Lower leg skin (tissue), 3 donors: ENCODE results near the gene GPC5.

Experiments used
- CTCF ChIP-seq, 3 donors: fragments of 450-650 bp; IDR thresholded peaks; one replicate each; pipeline ENCODE4 v1.5.1; 2016; ENCODE audit warnings: antibody characterized with exemption in 3 of 3, mild to moderate bottlenecking in 3 of 3, moderate library complexity in 2 of 3
- POLR2A ChIP-seq, 2 donors: fragments of 450-650 bp; IDR thresholded peaks; one replicate each; pipeline ENCODE4 v1.6.1; 2016 to 2017; ENCODE audit warnings: antibody characterized with exemption in 2 of 2, mild to moderate bottlenecking in 1 of 2, moderate library complexity in 1 of 2

GRCh38 chr13:92259046-92259445, 860.6 kb downstream of the GPC5 start:
- TF ChIP-seq CTCF (IDR thresholded peaks at IDR 0.05) (no peak), POLR2A (IDR thresholded peaks at IDR 0.05) (no peak)
